SW480 (cell line): ENCODE results near the gene MLEC.
A peak's percentile ranks its signal among the peaks of the same experiment; 100 is the strongest.

Experiments used
- DNase-seq: peaks from one replicate; pipeline ENCODE4 v3.0.0-alpha.2; 2016; ENCODE audit warnings: low spot score

Gene MLEC

DNA sequence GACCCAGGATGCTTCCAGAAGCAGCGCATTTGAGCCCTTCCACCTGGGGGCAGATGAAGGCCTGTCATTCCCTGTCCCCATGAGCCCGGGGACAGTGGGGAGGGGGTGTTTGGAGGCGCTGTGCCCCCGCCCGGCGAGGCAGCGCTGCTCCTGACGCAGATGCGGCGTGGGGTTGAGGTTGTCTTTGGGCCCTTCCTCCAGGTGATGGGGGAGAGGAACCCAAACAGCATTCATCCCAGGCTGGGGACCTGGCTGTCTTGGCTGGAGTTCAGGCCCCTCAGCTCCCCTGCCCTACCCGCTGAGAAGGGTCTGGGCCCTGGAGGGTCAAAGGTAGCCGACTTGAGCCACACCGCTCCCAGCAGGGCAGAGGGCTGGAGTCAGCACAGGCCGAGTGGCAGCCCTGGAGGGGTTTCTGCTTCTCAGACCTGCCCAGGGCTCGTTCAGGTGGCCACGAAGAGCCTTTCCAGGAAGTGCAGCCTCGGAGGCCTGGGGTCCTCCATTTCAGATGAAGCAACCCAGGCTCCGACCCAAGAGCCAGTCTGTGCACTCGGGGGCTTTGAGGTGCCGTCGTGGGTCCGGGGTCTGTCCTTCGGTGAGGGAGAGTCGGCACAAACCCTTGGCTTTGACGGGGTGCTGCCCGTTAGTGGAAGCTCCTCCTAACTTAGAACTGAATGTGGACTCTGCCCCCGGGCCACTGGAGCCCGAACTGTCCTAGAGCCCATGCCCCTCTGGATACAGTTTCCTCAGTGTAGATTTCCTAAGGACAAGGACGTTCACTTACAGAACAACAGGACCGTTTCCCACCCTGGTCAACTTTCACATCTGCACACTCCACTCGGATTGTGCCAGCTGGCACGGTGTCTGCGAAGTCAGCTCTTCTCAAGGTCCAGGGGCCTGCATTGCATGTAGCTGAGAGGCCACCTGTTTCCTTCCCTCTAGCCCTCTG is 54.8 kb downstream of the MLEC start:
- DNase-seq, result no peak

DNA sequence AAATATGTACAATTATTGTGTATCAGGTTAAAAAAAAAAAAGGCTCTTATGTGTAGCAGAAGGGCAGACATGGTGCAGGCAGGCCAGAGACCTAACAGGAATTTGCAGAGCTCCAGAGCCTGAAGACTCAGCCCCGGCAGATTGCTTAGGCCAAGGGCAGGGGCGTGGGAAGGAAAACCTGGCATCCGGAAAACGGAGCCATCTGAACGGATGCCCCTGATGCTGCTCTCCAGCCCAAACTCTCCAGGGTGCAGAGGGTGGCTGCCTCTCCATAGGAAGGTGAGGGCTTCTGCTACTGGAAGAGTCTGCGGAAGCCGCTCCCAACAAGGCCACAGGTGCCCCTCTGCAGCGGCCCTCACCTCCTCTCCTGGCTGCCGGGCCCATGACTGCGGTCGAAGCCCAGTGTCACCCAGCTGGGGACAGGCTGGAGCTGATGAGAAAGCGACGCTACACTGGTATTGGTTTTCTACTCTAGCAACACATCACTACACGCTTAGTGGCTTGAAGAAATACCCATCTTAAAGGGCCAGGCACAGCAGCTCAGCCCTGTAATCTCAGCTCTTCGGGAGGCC is 58.1 kb downstream of the MLEC start:
- no peak for DNase-seq

DNA sequence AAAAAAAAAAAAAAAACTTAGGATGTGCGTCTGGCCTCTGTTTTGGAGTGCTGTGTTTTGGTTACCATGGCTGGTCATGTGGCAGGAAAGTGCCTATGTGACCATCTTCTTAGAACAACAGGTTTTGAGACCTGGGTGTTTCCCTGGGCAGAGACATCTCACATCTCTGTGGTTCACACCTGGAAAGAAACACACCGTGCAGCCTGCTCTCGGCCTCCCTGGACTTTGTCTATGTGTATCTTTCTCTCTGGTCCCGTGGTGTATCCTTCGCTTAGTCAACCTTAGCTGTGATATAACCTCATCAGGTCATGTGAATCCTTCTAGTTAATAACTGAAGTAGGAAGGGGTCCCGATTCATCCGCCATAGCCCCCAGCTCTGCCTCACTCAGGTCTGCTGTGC is 61.3 kb downstream of the MLEC start:
- DNase-seq, result no peak

DNA sequence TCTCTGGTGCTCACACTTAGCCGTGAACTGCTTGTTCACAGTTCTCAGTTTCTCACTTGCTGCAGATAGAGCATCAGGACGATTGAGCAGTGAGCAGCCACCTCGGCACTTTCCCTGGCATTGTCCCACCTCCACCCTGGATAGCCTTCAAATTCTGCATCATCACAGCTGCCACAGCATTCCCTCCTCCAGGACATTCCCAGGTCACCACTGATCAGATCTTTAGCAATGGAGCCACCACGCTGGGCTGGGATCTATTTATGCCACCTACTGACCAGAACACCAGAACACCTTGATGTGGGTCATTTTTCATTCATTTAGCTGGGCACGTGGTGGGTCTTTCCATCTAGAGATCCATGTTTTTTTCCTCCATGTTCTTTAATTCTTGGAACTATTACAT is 62.3 kb downstream of the MLEC start:
- DNase-seq, result no peak

- DNase-seq, result no peak
Measured at GRCh38 chr12:120750806-120751205, 63.9 kb downstream of the MLEC start.

DNA sequence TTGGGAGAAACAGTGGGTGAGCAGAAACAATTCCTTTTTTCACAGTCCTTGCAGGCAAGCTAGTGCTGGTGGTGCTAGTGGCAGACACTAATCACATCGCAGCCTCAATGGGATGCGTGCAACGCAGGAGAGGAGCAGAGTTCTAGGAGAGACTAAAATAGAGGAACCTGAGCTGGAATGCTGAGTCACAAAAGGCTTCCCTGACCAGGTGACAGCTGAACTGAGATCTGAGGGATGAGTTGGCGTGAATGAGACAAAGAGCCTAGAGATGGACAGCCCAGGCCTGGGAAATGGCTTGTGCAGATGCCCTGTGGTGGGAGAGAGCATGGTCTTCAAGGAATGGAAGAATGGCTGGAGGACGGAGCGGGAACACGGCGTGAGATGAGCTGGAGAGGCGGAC is 64.4 kb downstream of the MLEC start:
- DNase-seq, result peak; percentile 11
